ENCODE measurements around the gene SIX2.

DNA sequence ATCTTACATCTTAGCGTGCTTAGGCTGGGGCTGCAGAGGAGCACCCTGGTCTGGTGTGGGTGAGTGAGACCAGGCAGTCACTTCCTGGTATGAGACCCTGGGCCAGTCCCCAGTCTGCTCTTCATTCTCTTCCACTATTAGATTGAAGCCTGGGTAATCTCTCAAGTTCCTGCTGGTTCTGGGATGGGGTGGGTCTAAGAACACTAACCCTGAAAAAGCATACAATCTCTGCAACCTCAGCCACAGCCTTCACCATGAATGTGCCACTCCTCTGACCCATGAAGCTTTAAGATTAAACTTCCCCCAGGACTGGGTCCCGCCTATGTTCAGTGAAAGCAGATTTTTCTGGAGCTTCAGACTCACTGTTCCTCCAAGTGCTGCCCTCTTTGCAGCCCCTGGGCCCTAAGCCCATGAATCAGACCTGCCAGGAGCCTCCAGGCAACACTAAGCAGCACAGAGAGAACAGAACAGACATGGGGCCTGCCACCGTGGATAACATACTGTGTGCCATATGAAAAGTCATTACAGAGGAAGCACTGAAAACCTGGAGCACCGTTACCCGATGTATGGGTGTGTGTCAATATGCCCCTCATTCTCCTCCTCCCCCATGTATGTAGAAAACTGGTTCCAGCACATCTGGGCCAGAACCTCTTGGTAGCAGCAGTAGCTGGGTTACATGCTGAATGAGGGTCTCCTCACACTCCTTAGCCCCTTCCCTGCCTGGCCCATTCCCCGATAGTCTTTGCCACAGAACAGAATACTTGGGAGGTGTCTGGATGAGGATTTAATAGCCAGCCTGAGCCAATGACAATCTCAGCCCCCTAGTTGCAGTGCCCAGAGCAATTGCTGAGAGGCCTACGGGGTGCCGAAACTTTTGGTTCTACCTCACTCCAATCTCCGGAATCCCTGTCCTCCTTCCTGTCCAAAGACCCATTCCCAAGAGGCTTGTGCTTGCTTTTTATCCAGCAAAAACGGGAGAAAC is 2.7 kb upstream of the SIX2 start:
- TF ChIP-seq BHLHE40 (IDR thresholded peaks at IDR 0.05; ENCODE audit: borderline replicate concordance) (no peak), NFRKB (IDR thresholded peaks at IDR 0.05) (no peak), SP1 (IDR thresholded peaks at IDR 0.05) (no peak), FOXA1 (IDR thresholded peaks at IDR 0.05) (no peak), FOXM1 (IDR thresholded peaks at IDR 0.05; ENCODE audit: borderline replicate concordance) (no peak), SUZ12 (IDR thresholded peaks at IDR 0.05) (no peak), TARDBP (IDR thresholded peaks at IDR 0.05) (no peak), CTBP1 (IDR thresholded peaks at IDR 0.05; ENCODE audit: borderline replicate concordance) (no peak), LEF1 (IDR thresholded peaks at IDR 0.05; ENCODE audit: borderline replicate concordance) (no peak), ELF4 (IDR thresholded peaks at IDR 0.05) (no peak)
- TF ChIP-seq, protein P1, sequence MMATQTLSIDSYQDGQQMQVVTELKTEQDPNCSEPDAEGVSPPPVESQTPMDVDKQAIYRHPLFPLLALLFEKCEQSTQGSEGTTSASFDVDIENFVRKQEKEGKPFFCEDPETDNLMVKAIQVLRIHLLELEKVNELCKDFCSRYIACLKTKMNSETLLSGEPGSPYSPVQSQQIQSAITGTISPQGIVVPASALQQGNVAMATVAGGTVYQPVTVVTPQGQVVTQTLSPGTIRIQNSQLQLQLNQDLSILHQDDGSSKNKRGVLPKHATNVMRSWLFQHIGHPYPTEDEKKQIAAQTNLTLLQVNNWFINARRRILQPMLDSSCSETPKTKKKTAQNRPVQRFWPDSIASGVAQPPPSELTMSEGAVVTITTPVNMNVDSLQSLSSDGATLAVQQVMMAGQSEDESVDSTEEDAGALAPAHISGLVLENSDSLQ (IDR thresholded peaks at IDR 0.05), result no peak

Data from HEK293T (cell line).